NCI-H1105 (cell line): ENCODE results near the gene GALNT15.

Experiments used
- DNase-seq: peaks from one replicate; lab custom pipeline; 2025; lab: John Stamatoyannopoulos, UW

Gene GALNT15

DNA sequence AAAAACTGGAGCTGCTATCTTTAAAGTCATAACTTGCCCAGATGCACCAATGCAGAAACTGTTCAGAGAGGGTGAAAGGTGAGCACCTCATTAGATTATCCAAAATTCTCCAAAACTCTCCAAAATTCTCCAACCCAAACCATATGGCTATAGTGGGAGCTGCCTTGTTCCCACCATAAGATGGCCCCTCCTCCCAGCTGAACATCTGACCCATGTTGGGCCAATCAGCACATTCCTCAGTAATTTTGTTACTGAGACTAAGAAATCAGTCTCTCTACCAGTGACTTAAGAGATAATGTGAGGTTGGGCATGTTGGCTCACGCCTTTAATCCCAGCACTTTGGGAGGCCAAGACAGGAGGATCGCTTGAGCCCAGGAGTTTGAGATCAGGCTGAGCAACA is 57.5 kb downstream of the GALNT15 start:
- no peak for DNase-seq

GRCh38 chr3:16233806-16234205 is 59.3 kb downstream of the GALNT15 start:
- no peak for DNase-seq

GRCh38 chr3:16234281-16234680 is 59.8 kb downstream of the GALNT15 start:
- DNase-seq, result no peak

GRCh38 chr3:16236030-16236639 is 61.7 kb downstream of the GALNT15 start:
- no peak for DNase-seq

DNA sequence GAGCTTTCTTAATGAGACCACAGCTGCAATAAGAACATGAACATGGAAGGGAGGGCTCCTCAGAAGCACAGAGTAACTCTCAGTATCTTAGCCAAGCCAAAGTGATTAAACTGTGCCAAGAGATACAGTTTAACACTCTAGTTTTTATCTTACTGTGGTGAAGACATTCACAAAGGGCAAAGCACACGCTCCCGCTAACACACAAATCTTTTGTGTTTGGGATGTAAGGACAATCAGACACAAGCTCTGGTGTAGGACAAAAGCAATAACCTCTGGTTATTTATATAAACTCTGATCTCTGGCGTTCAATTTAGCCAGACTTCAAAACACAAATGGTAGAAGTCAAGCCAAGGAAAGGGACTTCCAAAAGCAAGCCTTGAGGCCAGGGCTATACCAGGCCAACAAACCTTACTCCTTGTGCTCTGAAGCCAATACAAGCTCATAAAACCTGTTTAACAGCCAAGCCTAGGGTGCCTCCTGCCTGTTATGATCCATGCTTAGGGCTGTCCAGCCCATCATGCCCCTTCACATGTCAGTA is 62.4 kb downstream of the GALNT15 start:
- DNase-seq, result no peak

GRCh38 chr3:16239086-16239770 is 64.7 kb downstream of the GALNT15 start:
- no peak for DNase-seq

DNA sequence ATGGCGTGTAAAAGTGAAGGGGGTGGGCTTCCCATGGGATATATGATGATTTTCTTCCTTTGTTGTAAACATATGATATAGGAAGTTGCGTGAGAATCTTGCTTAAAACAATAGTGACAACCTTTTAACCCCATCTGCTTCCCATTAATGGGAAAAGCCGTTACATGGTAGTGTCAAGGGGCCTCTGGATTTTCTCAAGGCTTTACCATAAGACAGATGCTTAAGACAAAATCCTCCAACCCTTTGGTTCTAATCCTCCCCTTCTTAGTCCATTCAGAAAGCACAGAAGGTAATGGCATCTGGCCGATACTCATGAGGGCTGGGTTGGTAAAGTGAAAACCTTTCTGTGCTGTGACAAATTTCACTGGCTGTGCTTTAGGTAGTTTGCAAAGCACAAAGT is 65.3 kb downstream of the GALNT15 start:
- DNase-seq, result no peak

DNA sequence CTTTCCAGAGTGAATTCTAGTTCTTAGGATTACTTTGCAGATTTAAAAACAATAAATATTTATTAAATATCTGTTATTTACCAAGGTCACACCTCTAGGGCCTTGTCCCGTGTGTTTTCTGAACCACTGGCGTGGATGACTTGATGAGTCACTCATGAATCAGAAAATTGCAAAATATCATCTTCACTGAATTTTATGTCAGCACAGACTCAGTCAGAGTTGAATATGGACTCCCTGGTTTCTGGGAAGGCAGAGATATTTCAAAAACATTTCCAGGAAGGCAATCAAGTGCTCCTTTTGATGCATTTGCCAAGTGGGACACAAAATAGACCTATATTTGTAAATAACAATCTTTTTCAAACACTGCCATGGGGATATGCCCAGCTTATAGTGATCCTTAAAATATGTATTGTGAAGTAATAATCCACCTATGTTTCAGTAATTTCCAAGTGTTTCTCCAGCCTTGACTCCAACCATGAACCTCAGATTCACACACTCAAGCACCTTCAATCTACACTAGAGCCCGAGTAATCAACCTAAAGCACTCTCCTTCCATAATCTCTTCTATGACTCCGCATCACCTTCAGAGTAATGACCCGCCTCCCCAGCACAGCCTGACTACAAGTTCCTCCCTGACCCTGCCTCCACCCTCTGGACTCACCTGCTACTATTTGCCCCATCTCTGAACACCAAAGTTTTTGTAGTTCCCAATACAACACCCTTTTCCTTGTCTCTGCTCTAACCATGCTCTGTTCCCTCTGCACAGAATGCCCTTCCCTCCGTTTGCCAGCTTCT is 65.9 kb downstream of the GALNT15 start:
- DNase-seq, result no peak

DNA sequence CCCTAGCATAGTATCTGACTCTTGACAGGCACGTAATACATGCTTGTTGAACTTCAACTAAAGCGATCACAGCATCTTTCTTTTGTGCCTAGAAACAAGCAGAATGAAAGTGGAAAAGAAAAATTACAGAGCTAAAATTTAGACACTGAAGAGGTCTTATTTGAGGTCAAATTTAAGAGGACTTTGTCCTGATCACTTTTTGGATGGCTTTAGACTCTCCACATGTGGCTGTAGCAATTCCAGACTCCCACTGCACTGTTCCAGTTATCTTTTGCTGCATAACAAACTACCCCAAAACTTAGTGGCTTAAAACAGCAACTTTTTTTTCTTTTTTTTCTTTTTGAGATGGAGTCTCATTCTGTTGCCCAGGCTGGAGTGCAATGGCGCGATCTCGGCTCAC is 66.7 kb downstream of the GALNT15 start:
- DNase-seq, result no peak

- no peak for DNase-seq
These were observed 67.7 kb downstream of the GALNT15 start for GRCh38 chr3:16242177-16242576.

DNA sequence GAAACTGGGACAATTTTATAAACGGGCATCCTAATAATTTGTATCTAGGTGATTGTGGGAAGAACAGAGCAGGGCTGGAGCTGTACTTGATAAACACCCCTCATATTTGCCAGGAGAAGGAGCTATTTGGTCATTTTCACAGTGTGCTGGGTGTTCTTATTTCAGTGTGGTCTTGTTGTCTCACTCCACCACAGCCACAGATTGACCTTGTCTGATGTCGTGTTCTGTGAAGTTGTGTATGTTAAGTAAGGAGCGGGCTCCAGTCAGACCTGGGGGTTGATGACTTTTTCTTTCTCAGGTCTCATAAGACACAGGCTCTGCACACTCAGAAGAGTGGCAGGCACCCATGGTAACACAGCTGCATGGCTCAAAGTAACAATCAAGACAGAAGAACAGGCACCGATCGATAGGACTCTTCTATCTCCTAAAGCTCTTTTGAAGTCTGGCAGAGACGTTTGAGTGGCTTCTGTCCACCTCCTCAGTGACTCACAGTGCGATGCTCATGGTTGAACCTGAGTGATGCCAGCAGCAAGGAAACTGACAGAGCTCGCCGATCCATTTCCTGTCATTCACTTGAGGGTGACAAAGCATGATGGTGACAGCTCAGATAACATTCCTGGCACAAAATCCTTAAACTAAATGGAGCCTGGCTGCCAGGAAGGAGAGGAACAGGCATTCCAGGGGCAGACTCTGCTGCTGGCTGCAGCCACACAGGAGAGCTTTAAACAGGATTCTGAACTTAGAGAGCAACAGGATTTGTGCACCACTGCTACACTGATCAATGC is 69.4 kb downstream of the GALNT15 start:
- DNase-seq, result no peak

DNA sequence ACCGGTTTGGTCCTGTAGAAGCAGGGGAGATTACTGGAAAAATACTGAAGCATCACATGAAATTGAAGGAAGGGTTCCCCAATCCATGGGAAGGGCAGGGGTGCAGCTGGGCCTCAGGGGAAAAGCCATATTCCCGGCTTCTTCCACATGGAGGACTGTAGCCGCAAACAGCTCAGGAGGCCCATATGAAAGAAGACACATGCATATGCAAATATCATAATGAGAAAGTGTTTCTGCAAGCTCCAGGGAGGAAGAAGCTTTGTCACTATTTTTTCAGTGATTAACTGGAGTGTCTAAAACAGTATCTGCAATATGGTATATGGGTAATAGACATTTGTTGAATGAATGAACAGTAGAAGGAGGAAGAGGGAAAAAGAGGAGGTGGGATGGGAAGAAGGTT is 71.1 kb downstream of the GALNT15 start:
- DNase-seq, result no peak

DNA sequence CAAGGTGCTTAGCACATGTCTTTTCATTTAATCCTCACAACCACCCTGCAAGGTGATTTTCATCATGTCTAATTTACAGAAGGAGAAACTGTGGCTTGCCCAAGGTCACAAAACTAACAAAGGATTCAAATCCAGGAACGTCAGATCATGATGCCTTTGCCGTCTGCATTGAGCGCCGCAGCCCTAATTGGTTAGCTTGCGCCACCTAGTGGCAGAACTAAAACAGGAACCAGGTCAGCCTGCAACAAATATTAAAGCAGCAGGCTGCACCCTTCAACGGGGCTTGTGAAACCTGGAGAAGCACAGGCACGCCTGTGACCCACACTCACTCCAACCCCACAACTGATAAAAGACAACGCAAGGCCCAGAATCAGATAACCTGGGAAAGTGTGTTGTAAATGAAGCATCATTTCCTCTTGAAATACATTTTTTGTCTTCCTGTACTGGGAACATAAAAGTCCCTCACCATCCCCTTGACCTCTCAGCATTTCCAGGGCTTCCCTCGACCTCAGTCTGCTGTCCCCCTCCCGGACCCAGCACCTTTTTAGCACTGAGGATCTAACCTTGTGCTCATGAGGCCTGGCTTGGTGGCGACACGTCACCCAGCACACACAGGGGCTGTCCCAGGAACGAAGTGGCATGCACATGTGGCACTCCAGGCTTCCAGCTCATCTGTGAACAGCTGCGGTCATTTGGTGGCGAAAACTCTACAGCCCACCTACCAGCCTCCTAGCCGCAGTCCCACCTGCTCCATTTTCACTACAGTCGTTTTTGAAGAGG is 73.0 kb downstream of the GALNT15 start:
- peak; percentile 58 for DNase-seq

DNA sequence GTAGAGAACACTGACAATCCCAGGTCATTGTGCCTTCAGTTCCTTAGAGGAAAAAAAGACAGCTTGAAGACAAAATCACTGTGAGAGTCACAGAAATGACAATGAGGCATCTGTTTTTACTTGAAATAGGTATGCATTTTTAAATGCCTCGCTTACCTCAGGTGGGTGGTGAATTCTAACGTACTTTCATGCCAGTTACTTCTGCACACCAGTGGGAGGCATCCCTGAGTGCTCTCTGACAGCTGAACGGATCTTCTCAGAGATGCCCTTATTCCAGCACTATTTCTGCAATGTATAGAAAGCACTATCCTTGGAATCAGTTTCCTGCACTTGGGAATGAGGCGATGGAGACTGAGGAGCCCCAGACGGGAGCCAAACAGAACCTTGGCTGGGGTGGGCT is 74.1 kb downstream of the GALNT15 start:
- no peak for DNase-seq

GRCh38 chr3:16249336-16249735 is 74.9 kb downstream of the GALNT15 start:
- no peak for DNase-seq

DNA sequence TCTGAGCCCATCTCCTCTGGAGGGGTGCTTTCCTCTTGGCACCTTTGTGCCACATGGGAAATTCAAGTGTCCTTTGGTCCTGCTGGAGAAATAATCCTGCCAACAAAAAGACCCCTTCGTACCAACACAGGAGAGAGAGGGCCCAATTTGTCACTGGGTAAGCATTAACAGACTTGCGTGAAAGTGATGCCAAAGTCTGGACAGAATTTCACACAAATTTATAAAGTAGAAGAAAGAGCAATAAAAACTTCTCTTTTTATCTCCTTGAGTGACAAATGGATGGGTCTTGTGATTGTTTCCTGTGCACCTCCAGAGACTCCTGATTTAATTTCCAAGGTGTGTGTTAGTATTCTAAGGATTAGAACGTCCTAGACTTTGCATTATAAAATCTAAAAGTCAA is 75.4 kb downstream of the GALNT15 start:
- DNase-seq, result no peak

DNA sequence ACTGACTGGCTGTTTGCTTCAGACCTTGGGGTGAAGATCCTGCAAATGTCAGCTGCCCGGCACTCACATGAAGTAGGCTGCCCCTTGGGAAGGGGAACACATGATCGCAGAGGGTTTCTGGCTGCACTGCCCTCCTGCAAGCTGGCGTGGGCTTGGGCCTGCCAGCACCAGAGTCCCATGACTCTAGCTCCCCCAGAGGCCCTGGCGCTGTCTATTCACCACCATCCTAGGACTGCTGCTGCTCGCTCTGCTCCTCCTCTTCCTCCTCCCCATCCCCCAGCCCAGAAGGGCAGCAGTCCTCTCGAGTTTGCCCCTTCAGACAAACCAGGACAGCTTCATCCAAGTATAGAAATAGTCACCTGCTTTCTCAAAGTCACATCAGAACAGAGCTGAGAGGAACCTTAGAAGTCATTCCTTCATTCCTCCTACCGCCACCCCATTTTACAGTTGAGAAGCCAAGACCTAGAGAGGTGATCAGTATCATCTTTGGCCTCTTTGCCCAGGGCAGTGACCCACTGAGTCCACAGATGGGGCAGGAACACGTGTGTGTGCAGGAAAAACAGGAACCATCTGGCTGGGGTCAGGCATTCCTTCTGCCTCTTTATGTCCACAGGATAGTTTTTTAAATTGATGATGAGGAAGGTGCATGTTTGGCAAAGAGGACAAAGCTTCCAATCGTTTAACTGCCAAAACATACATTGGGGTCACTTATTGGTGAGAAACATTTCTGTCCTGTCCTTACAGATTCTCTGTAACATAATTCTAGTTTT is 77.0 kb downstream of the GALNT15 start:
- DNase-seq, result no peak

DNA sequence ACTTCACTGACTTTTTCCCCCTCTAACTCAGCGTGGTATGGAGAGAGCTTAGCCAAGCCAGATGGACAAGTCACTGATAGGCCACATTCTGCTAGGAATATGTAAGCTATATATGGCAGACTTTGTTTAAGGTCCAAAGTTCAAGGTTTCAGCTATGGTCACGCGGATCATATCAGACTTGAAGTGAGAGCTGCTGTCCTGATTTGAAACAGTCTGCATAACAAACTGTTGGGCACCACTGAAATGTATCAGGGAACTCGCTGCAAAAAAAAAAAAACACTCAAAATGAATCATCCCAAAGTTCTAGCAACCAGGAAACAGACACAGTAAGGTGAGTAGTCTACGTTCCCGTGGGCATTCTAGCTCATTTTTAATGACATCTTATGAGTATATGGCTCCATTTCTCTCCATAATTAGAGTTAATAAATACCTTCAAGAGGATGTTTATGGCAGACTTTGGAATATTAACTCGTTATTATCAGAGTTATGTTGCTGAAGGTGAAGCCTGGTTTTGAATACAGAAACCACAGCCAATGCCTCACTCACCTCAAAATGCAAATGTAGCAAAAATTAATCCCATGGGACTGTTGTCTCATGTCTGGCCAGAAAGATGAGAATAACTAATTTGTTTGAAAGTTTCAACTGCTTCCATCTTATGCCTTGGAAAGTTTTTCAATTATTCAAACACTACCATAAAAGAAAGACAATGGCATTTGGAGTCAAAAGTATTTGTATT is 77.9 kb downstream of the GALNT15 start:
- DNase-seq, result no peak

DNA sequence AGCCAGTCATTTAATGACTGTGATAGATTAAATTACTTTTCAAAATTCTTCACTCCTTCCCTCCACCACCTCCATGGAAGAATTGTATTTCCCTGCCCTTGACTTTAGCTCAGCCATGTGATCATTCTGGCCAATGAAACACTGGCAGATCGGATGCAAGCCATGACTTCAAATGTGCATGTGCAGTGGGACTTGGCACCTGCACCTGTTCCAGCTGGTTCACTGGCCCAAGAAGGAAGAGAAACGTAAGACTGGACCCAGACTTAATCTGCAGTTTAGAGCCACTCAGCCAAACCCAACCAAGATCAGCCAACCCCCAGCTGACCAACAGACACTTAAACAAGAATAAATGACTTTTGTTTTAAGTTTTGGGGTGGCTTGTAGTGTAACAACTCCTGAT is 78.5 kb downstream of the GALNT15 start:
- DNase-seq, result no peak

GRCh38 chr3:16253601-16254000 is 79.1 kb downstream of the GALNT15 start:
- no peak for DNase-seq
